Measurements from ENCODE around the gene FBLN7. TPM values are rescaled to one million over a fixed set of nuclear protein-coding genes. Genes with fewer than 3 reads are reported as not detected.

Gene FBLN7
- polyA plus RNA-seq, 3 donors, result 0.04 TPM; not detected in 2

DNA sequence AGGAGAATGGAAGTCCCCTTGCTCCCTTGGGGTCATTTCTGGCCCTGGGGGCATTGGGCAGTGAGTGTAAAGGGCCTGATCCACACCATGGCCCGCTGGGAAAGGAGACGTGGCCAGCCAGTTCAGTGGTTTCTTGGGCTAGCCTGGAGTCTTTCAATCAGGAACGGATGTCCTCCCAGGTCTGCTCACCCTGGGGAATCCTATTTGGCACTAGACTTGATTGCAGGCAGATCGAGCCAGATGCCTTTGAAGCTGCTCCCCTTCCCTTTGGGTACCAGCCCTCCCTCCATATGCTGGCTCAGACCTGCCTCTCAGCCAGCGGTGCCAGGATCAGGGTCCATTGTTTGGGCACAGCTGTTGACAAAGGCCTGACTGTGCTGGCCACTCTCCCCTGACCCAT is 11.0 kb downstream of the FBLN7 start:
- no peaks in the 10 kb centered on the region for H3K79me2 ChIP-seq (ENCODE audit: insufficient read depth, low read length)
- H3K4me3 ChIP-seq (replicated peaks in 1 of 3; ENCODE audit: low read depth in 2 of 3, low read length in 3 of 3), result no peak overlapping the region
- H3K27ac ChIP-seq (ENCODE audit: low read depth in 1 of 2, low read length in 2 of 2), result no peak overlapping the region
- no peak overlapping the region for H3K9ac ChIP-seq (ENCODE audit: insufficient read depth, low read length, poor library complexity, severe bottlenecking)
- Mint-ChIP-seq H3K27ac (no peak overlapping the region), H3K9me3 (peaks cover 0 to 5% (median 0%) of the 10 kb centered on the region in 7 donors), H3K27me3 (ENCODE audit: low read depth in 3 of 3) (peaks cover 9 to 11% (median 10%) of the 10 kb centered on the region in 3 donors), H3K4me1 (no peaks in the 10 kb centered on the region), H3K4me3 (no peak overlapping the region), H3K36me3 (no peaks in the 10 kb centered on the region)
- H4K20me1 ChIP-seq (ENCODE audit: insufficient read depth, low read length), result no peaks in the 10 kb centered on the region
- no peaks in the 10 kb centered on the region for H3K4me1 ChIP-seq (ENCODE audit: control insufficient read depth in 1 of 2, insufficient read depth in 2 of 2, low read length in 2 of 2)
- H3K4me2 ChIP-seq (replicated peaks; ENCODE audit: extremely low read depth, low read length, poor library complexity, severe bottlenecking), result no peak overlapping the region
- DNase-seq, result no peak
- TF ChIP-seq, protein P1, sequence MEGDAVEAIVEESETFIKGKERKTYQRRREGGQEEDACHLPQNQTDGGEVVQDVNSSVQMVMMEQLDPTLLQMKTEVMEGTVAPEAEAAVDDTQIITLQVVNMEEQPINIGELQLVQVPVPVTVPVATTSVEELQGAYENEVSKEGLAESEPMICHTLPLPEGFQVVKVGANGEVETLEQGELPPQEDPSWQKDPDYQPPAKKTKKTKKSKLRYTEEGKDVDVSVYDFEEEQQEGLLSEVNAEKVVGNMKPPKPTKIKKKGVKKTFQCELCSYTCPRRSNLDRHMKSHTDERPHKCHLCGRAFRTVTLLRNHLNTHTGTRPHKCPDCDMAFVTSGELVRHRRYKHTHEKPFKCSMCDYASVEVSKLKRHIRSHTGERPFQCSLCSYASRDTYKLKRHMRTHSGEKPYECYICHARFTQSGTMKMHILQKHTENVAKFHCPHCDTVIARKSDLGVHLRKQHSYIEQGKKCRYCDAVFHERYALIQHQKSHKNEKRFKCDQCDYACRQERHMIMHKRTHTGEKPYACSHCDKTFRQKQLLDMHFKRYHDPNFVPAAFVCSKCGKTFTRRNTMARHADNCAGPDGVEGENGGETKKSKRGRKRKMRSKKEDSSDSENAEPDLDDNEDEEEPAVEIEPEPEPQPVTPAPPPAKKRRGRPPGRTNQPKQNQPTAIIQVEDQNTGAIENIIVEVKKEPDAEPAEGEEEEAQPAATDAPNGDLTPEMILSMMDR (IDR thresholded peaks at IDR 0.05), result no peak
- no peaks in the 10 kb centered on the region for H3K27me3 ChIP-seq (ENCODE audit: control insufficient read depth in 2 of 2, insufficient read depth in 2 of 2, low read length in 2 of 2)
- WGBS (ENCODE audit: insufficient coverage), result 96% methylated on average over 4 of the region's 5 CpGs
- intact Hi-C loops (cut with micrococcal nuclease), result no loop called here
- H3K36me3 ChIP-seq (replicated peaks in 1 of 2; ENCODE audit: control insufficient read depth in 1 of 2, insufficient read depth in 2 of 2, low read length in 2 of 2), result no peaks in the 10 kb centered on the region
- H2AFZ ChIP-seq (ENCODE audit: insufficient read depth, low read depth, low read length, poor library complexity, severe bottlenecking), result no peak overlapping the region
- no peaks in the 10 kb centered on the region for H3K9me3 ChIP-seq (replicated peaks in 1 of 2; ENCODE audit: control insufficient read depth in 1 of 2, insufficient read depth in 1 of 2, low read length in 2 of 2)

GRCh38 chr2:112149866-112150435 is 11.8 kb downstream of the FBLN7 start:
- H3K4me3 ChIP-seq (replicated peaks in 1 of 3; ENCODE audit: low read depth in 2 of 3, low read length in 3 of 3), result no peak overlapping the region
- intact Hi-C loops (cut with micrococcal nuclease), result no loop called here
- Mint-ChIP-seq H3K36me3 (no peaks in the 10 kb centered on the region), H3K4me3 (no peak overlapping the region), H3K9me3 (peaks cover 0 to 5% (median 0%) of the 10 kb centered on the region in 7 donors), H3K27ac (no peak overlapping the region), H3K27me3 (ENCODE audit: low read depth in 3 of 3) (peaks cover 7 to 10% (median 8%) of the 10 kb centered on the region in 3 donors), H3K4me1 (no peaks in the 10 kb centered on the region)
- no peak overlapping the region for H3K4me2 ChIP-seq (replicated peaks; ENCODE audit: extremely low read depth, low read length, poor library complexity, severe bottlenecking)
- H3K4me1 ChIP-seq (ENCODE audit: control insufficient read depth in 1 of 2, insufficient read depth in 2 of 2, low read length in 2 of 2), result no peaks in the 10 kb centered on the region
- H3K36me3 ChIP-seq (replicated peaks in 1 of 2; ENCODE audit: control insufficient read depth in 1 of 2, insufficient read depth in 2 of 2, low read length in 2 of 2), result no peaks in the 10 kb centered on the region
- no peak overlapping the region for H2AFZ ChIP-seq (ENCODE audit: insufficient read depth, low read depth, low read length, poor library complexity, severe bottlenecking)
- no peaks in the 10 kb centered on the region for H3K27me3 ChIP-seq (ENCODE audit: control insufficient read depth in 2 of 2, insufficient read depth in 2 of 2, low read length in 2 of 2)
- H3K79me2 ChIP-seq (ENCODE audit: insufficient read depth, low read length), result no peaks in the 10 kb centered on the region
- H3K27ac ChIP-seq (ENCODE audit: low read depth in 1 of 2, low read length in 2 of 2), result no peak overlapping the region
- H3K9me3 ChIP-seq (replicated peaks in 1 of 2; ENCODE audit: control insufficient read depth in 1 of 2, insufficient read depth in 1 of 2, low read length in 2 of 2), result no peaks in the 10 kb centered on the region
- H4K20me1 ChIP-seq (ENCODE audit: insufficient read depth, low read length), result no peaks in the 10 kb centered on the region
- no peak for DNase-seq
- 85% methylated on average over 4 of the region's 7 CpGs for WGBS (ENCODE audit: insufficient coverage)
- no peak overlapping the region for H3K9ac ChIP-seq (ENCODE audit: insufficient read depth, low read length, poor library complexity, severe bottlenecking)
- TF ChIP-seq, protein P1 (IDR thresholded peaks at IDR 0.05), result no peak

Measured in CD14-positive monocyte (primary cell).